Hepatocyte (in vitro differentiated cells): ENCODE data around the gene PODXL2.

ENCODE experiments used
- EZH2phosphoT487 ChIP-seq: fragments of 200-600 bp; sonication (generic); IDR thresholded peaks from one replicate; pipeline ENCODE4 v1.6.1; 2018; ENCODE audit warnings: antibody characterized with exemption, mild to moderate bottlenecking, low read depth, moderate library complexity; ENCODE audit not compliant: unreplicated experiment, severe bottlenecking
- TF ChIP-seq, protein P1 (sequence below): fragments of 200-600 bp; sonication (generic); IDR thresholded peaks from 2 replicates; pipeline ENCODE4 v1.5.1; 2016; ENCODE audit warnings: antibody characterized with exemption, mild to moderate bottlenecking; ENCODE audit not compliant: poor library complexity

DNA sequence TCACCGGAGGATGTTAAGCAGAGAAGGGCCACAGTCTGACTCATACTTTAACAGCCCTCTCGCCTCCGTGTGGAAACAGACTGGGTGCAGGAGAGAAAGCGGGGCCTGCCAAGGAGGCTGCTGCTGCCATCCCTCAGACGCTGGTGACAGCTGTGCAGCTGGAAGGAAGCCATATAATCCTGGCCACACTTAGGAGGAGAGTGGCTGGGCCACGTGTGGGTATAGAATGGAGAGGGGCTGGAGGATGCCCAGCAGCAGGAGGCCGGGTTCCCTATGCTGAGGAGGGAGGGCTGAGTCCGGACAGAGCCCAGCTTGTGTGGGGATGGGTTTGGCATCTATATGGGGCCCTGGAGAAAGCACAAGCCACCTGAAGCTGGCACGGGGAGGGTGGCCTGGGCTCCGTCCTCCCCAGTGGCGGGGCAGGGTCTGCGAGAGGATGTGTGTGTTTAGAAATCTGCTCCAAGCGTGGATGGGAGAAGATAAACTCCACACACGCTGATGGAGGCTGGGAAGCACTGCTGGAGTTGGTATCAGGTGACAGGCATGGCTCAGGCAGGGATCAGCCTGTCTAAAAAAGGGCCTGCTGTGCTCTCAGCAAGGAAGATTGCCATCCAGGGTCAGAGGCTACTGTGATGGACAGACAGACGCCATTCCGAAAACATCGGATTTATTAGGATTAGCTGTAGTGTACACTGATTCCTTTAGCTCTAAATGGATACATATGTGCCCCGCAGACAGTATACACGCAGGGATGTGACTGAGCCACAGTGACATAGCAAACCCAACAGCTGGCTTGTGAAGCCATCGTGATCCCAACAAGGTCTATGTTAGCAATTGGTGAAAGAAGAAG lies 59.7 kb downstream of the PODXL2 start:
- TF ChIP-seq, protein P1, sequence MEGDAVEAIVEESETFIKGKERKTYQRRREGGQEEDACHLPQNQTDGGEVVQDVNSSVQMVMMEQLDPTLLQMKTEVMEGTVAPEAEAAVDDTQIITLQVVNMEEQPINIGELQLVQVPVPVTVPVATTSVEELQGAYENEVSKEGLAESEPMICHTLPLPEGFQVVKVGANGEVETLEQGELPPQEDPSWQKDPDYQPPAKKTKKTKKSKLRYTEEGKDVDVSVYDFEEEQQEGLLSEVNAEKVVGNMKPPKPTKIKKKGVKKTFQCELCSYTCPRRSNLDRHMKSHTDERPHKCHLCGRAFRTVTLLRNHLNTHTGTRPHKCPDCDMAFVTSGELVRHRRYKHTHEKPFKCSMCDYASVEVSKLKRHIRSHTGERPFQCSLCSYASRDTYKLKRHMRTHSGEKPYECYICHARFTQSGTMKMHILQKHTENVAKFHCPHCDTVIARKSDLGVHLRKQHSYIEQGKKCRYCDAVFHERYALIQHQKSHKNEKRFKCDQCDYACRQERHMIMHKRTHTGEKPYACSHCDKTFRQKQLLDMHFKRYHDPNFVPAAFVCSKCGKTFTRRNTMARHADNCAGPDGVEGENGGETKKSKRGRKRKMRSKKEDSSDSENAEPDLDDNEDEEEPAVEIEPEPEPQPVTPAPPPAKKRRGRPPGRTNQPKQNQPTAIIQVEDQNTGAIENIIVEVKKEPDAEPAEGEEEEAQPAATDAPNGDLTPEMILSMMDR, result no peak
- no peak for TF ChIP-seq EZH2phosphoT487
